GM13976 (cell line): ENCODE results near the gene EXOC6B.

Experiments
- DNase-seq: peaks from one replicate; pipeline ENCODE4 v3.0.0; 2012; ENCODE audit warnings: low spot score
- CTCF ChIP-seq: IDR thresholded peaks from 2 replicates; pipeline ENCODE4 v1.5.1; 2012; ENCODE audit warnings: borderline replicate concordance, mild to moderate bottlenecking; ENCODE audit not compliant: insufficient read depth; ENCODE audit errors: extremely low read depth, missing control alignments, control extremely low read depth
- in situ Hi-C: fragments of 300-500 bp; cut with MboI; formaldehyde crosslinking; loops from one replicate; pipeline ENCODE4 v1.12.0; 2022; ENCODE audit warnings: low sequenced_read_pairs, mixed read lengths, inconsistent platforms; ENCODE audit not compliant: unreplicated experiment

The EXOC6B gene

GRCh38 chr2:72276356-72276755, 549.5 kb downstream of the EXOC6B start:
- in situ Hi-C loops = no loop called here
- DNase-seq = no peak
- TF ChIP-seq CTCF = no peak

GRCh38 chr2:72275084-72275483, 550.7 kb downstream of the EXOC6B start:
- in situ Hi-C loops = no loop called here
- no peak for TF ChIP-seq CTCF
- DNase-seq = no peak

- DNase-seq = no peak
- TF ChIP-seq CTCF = no peak
- in situ Hi-C loops = no loop called here
These were observed 551.4 kb downstream of the EXOC6B start for GRCh38 chr2:72274380-72274797.

- in situ Hi-C loops = no loop called here
- TF ChIP-seq CTCF = no peak
- DNase-seq = no peak
These were observed 552.4 kb downstream of the EXOC6B start for GRCh38 chr2:72273384-72273783.

GRCh38 chr2:72271766-72272641, 553.8 kb downstream of the EXOC6B start:
- in situ Hi-C loops = no loop called here
- no peak for TF ChIP-seq CTCF

GRCh38 chr2:72271276-72271614, 554.6 kb downstream of the EXOC6B start:
- in situ Hi-C loops = no loop called here
- no peak for TF ChIP-seq CTCF
- no peak for DNase-seq

More at GRCh38 chr2:72271766-72272641, 553.8 kb downstream of the EXOC6B start:
- no peak for DNase-seq
